ENCODE measurements around the gene UNC5CL. TPM values are rescaled to one million over a fixed set of nuclear protein-coding genes. Genes with fewer than 3 reads are reported as not detected.

Gene UNC5CL
- total RNA-seq, 1 experiment from 2014 or later = 4.5 TPM

GRCh38 chr6:41071923-41072835 lies 33.2 kb upstream of the UNC5CL start, which contains the start of gene OARD1 (continued):
- peak; percentile 8; the same call in 1 of the 2 replicates for TF ChIP-seq FOXP4 (CRISPR knock-in tag; IDR thresholded peaks at IDR 0.05)
- no peak for TF ChIP-seq NR1H2 (CRISPR knock-in tag; IDR thresholded peaks at IDR 0.05)
- TF ChIP-seq JUN (CRISPR knock-in tag; IDR thresholded peaks at IDR 0.05) = no peak
- no peak for TF ChIP-seq CDX4 (CRISPR knock-in tag; IDR thresholded peaks at IDR 0.05; ENCODE audit: borderline replicate concordance)
- no peak for TF ChIP-seq TEAD1 (CRISPR knock-in tag; IDR thresholded peaks at IDR 0.05)
- no peak for TF ChIP-seq CBFB (CRISPR knock-in tag; IDR thresholded peaks at IDR 0.05; ENCODE audit: low read depth)
- 0 out of 2 replicates have a peak, but pooled peaks have one; percentile 37 for TF ChIP-seq ZBTB43 (CRISPR knock-in tag; IDR thresholded peaks at IDR 0.05)
- no peak for TF ChIP-seq SMAD3 (CRISPR knock-in tag; IDR thresholded peaks at IDR 0.05; ENCODE audit: borderline replicate concordance)
- TF ChIP-seq MYBL2 (CRISPR knock-in tag; IDR thresholded peaks at IDR 0.05) = peak; percentile 45; the same call in 1 of the 2 replicates
- no peak for TF ChIP-seq STAT6 (CRISPR knock-in tag; conservative IDR thresholded peaks at IDR 0.05; ENCODE audit: low read depth)
- no peak for TF ChIP-seq ZNF121 (CRISPR knock-in tag; IDR thresholded peaks at IDR 0.05)
- TF ChIP-seq TP53 (CRISPR knock-in tag; IDR thresholded peaks at IDR 0.05) = no peak
- TF ChIP-seq ZNF671 (CRISPR knock-in tag; IDR thresholded peaks at IDR 0.05) = no peak
- TF ChIP-seq PRRX2 (CRISPR knock-in tag; IDR thresholded peaks at IDR 0.05) = no peak
- TF ChIP-seq KAT7 (CRISPR knock-in tag; IDR thresholded peaks at IDR 0.05; ENCODE audit: borderline replicate concordance) = 0 out of 2 replicates have a peak, but pooled peaks have one; percentile 79
- TF ChIP-seq GRHL2 (CRISPR knock-in tag; IDR thresholded peaks at IDR 0.05; ENCODE audit: insufficient replicate concordance, severe bottlenecking) = no peak
- TF ChIP-seq OVOL2 (CRISPR knock-in tag; IDR thresholded peaks at IDR 0.05; ENCODE audit: borderline replicate concordance) = no peak
- no peak for TF ChIP-seq ZBTB21 (CRISPR knock-in tag; IDR thresholded peaks at IDR 0.05; ENCODE audit: borderline replicate concordance)
- peak; percentile 73; the same call in 1 of the 2 replicates for TF ChIP-seq GABPB1 (CRISPR knock-in tag; IDR thresholded peaks at IDR 0.05)
- no peak for TF ChIP-seq MXD4 (CRISPR knock-in tag; IDR thresholded peaks at IDR 0.05; ENCODE audit: borderline replicate concordance)
- TF ChIP-seq AR (CRISPR knock-in tag; IDR thresholded peaks at IDR 0.05) = no peak
- no peak for TF ChIP-seq MAX (CRISPR knock-in tag; IDR thresholded peaks at IDR 0.05)
- peak; percentile 50; the same call in 1 of the 2 replicates for TF ChIP-seq FOXP1 (CRISPR knock-in tag; IDR thresholded peaks at IDR 0.05; ENCODE audit: borderline replicate concordance)
- 0 out of 2 replicates have a peak, but pooled peaks have one; percentile 39 for TF ChIP-seq ZNF512 (CRISPR knock-in tag; IDR thresholded peaks at IDR 0.05; ENCODE audit: borderline replicate concordance)
- TF ChIP-seq USF2 (CRISPR knock-in tag; IDR thresholded peaks at IDR 0.05) = no peak
- no peak for TF ChIP-seq ZNF317 (CRISPR knock-in tag; IDR thresholded peaks at IDR 0.05; ENCODE audit: borderline replicate concordance, low read depth)

Data from WTC11 (cell line).